AG09319 (cell line): Measurements from ENCODE around the gene MRFAP1.
"Not testable (repeated sequence)": the region's sequence is repeated elsewhere in the genome, so short reads cannot be mapped to it uniquely, and the experiment has no call there.

ENCODE experiments used
- DNase-seq: peaks from one replicate; pipeline ENCODE4 v3.0.0-alpha.2; 2010; ENCODE audit warnings: low read depth; ENCODE audit errors: extremely low read depth
- TF ChIP-seq, protein P1 (sequence below): IDR thresholded peaks from 2 replicates; pipeline ENCODE4 v1.5.1; 2011; ENCODE audit warnings: low read depth, mild to moderate bottlenecking, inconsistent platforms, low read length, moderate library complexity

Gene MRFAP1

DNA sequence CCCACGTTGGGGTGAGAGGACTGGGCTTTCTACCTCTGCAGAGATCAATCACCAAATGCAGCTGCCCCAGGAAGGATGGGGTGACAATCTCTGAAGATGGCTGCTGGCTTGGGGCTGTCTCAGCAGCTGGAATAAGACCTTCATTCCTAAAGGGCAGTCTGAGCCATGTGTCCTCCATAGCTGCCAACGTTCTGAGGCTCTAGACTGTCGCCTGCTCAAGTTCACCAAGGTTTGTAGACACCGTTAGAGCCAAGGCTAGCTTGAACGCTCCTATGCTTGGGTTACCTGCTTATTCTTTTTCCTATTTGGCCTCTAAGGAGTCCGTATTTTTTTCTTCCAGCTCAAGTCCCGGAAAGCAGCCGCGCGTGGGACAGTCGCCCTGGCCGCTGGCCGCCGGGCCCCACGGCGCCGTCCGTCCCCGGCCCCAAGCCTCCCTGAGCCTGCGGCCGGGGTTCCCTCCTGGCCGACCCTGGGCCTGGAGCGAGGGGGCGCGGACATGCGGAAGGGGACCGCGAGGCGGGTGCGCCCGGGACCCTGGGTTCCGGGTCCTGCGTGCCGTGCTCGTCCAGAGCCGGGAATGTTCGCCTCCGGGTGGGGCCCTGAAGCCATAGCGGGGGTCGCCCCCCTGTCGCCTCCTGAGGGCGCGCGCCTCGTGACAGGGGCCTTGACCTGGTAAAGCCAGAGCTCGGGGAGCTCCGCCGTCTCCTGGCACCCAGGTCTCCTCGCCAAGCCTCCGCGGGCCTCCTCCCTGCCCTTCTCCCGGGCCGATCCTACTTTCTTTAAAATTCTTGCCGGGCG lies 23.3 kb downstream of the MRFAP1 start:
- TF ChIP-seq, protein P1, sequence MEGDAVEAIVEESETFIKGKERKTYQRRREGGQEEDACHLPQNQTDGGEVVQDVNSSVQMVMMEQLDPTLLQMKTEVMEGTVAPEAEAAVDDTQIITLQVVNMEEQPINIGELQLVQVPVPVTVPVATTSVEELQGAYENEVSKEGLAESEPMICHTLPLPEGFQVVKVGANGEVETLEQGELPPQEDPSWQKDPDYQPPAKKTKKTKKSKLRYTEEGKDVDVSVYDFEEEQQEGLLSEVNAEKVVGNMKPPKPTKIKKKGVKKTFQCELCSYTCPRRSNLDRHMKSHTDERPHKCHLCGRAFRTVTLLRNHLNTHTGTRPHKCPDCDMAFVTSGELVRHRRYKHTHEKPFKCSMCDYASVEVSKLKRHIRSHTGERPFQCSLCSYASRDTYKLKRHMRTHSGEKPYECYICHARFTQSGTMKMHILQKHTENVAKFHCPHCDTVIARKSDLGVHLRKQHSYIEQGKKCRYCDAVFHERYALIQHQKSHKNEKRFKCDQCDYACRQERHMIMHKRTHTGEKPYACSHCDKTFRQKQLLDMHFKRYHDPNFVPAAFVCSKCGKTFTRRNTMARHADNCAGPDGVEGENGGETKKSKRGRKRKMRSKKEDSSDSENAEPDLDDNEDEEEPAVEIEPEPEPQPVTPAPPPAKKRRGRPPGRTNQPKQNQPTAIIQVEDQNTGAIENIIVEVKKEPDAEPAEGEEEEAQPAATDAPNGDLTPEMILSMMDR, result no peak
- DNase-seq, result no peak

GRCh38 chr4:6665320-6665654 lies 24.8 kb downstream of the MRFAP1 start:
- DNase-seq, result no peak
- TF ChIP-seq, protein P1, result no peak

GRCh38 chr4:6668391-6668790 lies 27.9 kb downstream of the MRFAP1 start:
- no peak for DNase-seq
- TF ChIP-seq, protein P1, result no peak

- DNase-seq, result no peak
- TF ChIP-seq, protein P1, result no peak
Observed at GRCh38 chr4:6671648-6672047, 31.2 kb downstream of the MRFAP1 start.

DNA sequence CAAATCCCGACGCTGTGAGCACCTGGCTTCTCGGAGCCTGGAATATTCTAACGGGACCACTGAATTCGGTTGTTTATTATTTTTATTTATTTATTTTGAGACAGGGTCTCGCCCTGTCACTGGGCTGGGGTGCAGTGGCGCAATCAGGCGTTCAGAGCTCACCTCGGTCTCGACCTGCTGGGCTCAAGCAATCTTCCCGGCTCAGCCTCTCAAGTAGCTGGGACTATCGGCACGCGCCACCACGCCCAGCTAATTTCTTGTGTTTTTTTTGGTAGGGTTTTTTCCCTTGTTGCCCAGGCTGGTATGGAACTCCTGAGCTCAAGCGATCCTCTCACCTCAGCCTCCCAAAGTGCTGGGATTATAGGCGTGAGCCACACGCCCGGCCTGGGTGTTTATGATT lies 31.6 kb downstream of the MRFAP1 start:
- TF ChIP-seq, protein P1, result no peak
- DNase-seq, result no peak

GRCh38 chr4:6672541-6673190 lies 32.2 kb downstream of the MRFAP1 start:
- not testable (repeated sequence) for DNase-seq

DNA sequence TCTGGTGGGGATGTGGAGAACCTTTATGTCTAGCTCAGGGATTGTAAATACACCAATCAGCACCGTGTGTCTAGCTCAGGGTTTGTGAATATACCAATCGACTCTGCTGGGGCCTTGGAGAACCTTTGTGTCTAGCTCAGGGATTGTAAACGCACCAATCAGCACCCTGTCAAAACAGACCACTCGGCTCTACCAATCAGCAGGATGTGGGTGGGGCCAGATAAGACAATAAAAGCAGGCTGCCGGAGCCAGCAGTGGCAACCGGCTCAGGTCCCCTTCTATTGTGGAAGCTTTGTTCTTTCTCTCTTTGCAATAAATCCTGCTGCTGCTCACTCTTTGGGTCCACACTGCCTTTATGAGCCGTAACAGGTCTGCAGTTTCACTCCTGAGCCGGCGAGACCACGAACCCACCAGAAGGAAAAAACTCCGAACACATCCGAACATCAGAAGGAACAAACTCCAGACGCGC lies 32.7 kb downstream of the MRFAP1 start:
- not testable (repeated sequence) for DNase-seq

- TF ChIP-seq, protein P1, result no peak; the same call in 1 of the 2 replicates
- DNase-seq, result peak; percentile 88
Observed at GRCh38 chr4:6673660-6674499, 33.4 kb downstream of the MRFAP1 start.
